ENCODE data around the gene VAMP1.

GRCh38 chr12:6440391-6440790 lies 30.1 kb downstream of the VAMP1 start:
- TF ChIP-seq MYC (IDR thresholded peaks at IDR 0.05; ENCODE audit: low read depth, low read length): no peak
- no peak for TF ChIP-seq CTCF (IDR thresholded peaks at IDR 0.05; ENCODE audit: extremely low read depth in 1 of 2, insufficient read depth in 1 of 2, low read depth in 1 of 2, low read length in 2 of 2)

All from endothelial cell of umbilical vein (primary cell).